H9 (cell line): ENCODE results near the gene ZNF638. TPM values are rescaled to one million over a fixed set of nuclear protein-coding genes. Genes with fewer than 3 reads are reported as not detected.

ENCODE experiments used
- DNase-seq: peaks from one replicate; pipeline ENCODE4 v3.0.0-alpha.2; 2017
- H2AFZ ChIP-seq: one replicate; pipeline ENCODE4 v1.6.1; 2013; ENCODE audit warnings: mild to moderate bottlenecking, low read length, control low read depth, moderate library complexity
- H2AK5ac ChIP-seq: 2 replicates; pipeline ENCODE4 v1.6.1; 2013; ENCODE audit warnings: low read length, control low read depth, mixed read lengths; ENCODE audit not compliant: insufficient read length
- H2BK120ac ChIP-seq: one replicate; pipeline ENCODE4 v1.6.1; 2013; ENCODE audit warnings: low read depth, mild to moderate bottlenecking, low read length, control low read depth, inconsistent platforms; ENCODE audit not compliant: poor library complexity, severe bottlenecking
- H2BK12ac ChIP-seq: 2 replicates; pipeline ENCODE4 v1.6.1; 2013; ENCODE audit warnings: low read length, control low read depth, mixed read lengths, low read depth; ENCODE audit not compliant: insufficient read length
- H2BK15ac ChIP-seq: 2 replicates; pipeline ENCODE4 v1.6.1; 2013; ENCODE audit warnings: low read depth, low read length, control low read depth
- H2BK20ac ChIP-seq: one replicate; pipeline ENCODE4 v1.6.1; 2013; ENCODE audit warnings: low read depth, mild to moderate bottlenecking, low read length, control low read depth, inconsistent platforms; ENCODE audit not compliant: poor library complexity, severe bottlenecking
- H2BK5ac ChIP-seq: 2 replicates; pipeline ENCODE4 v1.6.1; 2013; ENCODE audit warnings: low read length, control low read depth, mixed read lengths; ENCODE audit not compliant: insufficient read length
- H3K14ac ChIP-seq: 2 replicates; pipeline ENCODE4 v1.6.1; 2013; ENCODE audit warnings: low read length, control low read depth; ENCODE audit not compliant: insufficient read depth
- H3K18ac ChIP-seq: 2 replicates; pipeline ENCODE4 v1.6.1; 2013; ENCODE audit warnings: low read depth, mild to moderate bottlenecking, mixed read lengths, low read length, control low read depth; ENCODE audit not compliant: insufficient read length
- H3K23ac ChIP-seq: 2 replicates; pipeline ENCODE4 v1.6.1; 2013; ENCODE audit warnings: low read length, control low read depth, mixed read lengths, low read depth; ENCODE audit not compliant: insufficient read length
- H3K23me2 ChIP-seq: 2 replicates; pipeline ENCODE4 v1.6.1; 2013; ENCODE audit warnings: low read depth, mild to moderate bottlenecking, mixed read lengths, low read length, control low read depth; ENCODE audit not compliant: insufficient read length, poor library complexity, severe bottlenecking
- H3K27ac ChIP-seq: 2 replicates; pipeline ENCODE4 v1.5.1; 2013; ENCODE audit warnings: low read length, control low read depth, mixed read lengths, low read depth; ENCODE audit not compliant: insufficient read length
- H3K27me3 ChIP-seq: 2 replicates; pipeline ENCODE4 v1.6.1; 2013; ENCODE audit warnings: low read length, control low read depth, inconsistent platforms; ENCODE audit not compliant: insufficient read depth
- H3K4ac ChIP-seq: 2 replicates; pipeline ENCODE4 v1.6.1; 2013; ENCODE audit warnings: low read depth, mild to moderate bottlenecking, control low read depth, inconsistent platforms, low read length, moderate library complexity
- H3K4me1 ChIP-seq: 2 replicates; pipeline ENCODE4 v1.6.1; 2013; ENCODE audit warnings: low read length, control low read depth, inconsistent platforms; ENCODE audit not compliant: insufficient read depth
- H3K4me2 ChIP-seq: 2 replicates; pipeline ENCODE4 v1.6.1; 2013; ENCODE audit warnings: low read length, control low read depth, mixed read lengths; ENCODE audit not compliant: insufficient read length, insufficient read depth
- H3K56ac ChIP-seq: 2 replicates; pipeline ENCODE4 v1.6.1; 2013; ENCODE audit warnings: low read depth, mild to moderate bottlenecking, mixed read lengths, low read length, control low read depth; ENCODE audit not compliant: insufficient read length
- H3K79me1 ChIP-seq: 2 replicates; pipeline ENCODE4 v1.6.1; 2013; ENCODE audit warnings: low read depth, mild to moderate bottlenecking, moderate library complexity, low read length, control low read depth, inconsistent platforms; ENCODE audit not compliant: insufficient read depth, poor library complexity, severe bottlenecking
- H3K79me2 ChIP-seq: 2 replicates; pipeline ENCODE4 v1.6.1; 2013; ENCODE audit warnings: low read length, control low read depth, inconsistent platforms; ENCODE audit not compliant: insufficient read depth
- H3K9ac ChIP-seq: 2 replicates; pipeline ENCODE4 v1.6.1; 2013; ENCODE audit warnings: low read length, control low read depth, mixed read lengths; ENCODE audit not compliant: insufficient read length; ENCODE audit errors: extremely low read depth
- H3K9me3 ChIP-seq: one replicate; pipeline ENCODE4 v1.6.1; 2013; ENCODE audit warnings: low read depth, low read length, inconsistent platforms; ENCODE audit not compliant: control insufficient read depth
- H3T11ph ChIP-seq: one replicate; pipeline ENCODE4 v1.6.1; 2013; ENCODE audit warnings: mild to moderate bottlenecking, low read length, control low read depth, inconsistent platforms
- H4K20me1 ChIP-seq: one replicate; pipeline ENCODE4 v1.6.1; 2013; ENCODE audit not compliant: control insufficient read depth, insufficient read length, insufficient read depth
- H4K5ac ChIP-seq: 2 replicates; pipeline ENCODE4 v1.6.1; 2013; ENCODE audit warnings: low read depth, mild to moderate bottlenecking, mixed read lengths, low read length, control low read depth; ENCODE audit not compliant: insufficient read length
- H4K8ac ChIP-seq: replicated peaks from 2 replicates; pipeline ENCODE4 v1.6.1; 2013; ENCODE audit warnings: low read length, control low read depth, mixed read lengths, low read depth; ENCODE audit not compliant: insufficient read length
- H4K91ac ChIP-seq: 2 replicates; pipeline ENCODE4 v1.6.1; 2013; ENCODE audit warnings: low read depth, mild to moderate bottlenecking, moderate library complexity, mixed read lengths, low read length, control low read depth; ENCODE audit not compliant: insufficient read length
- H3K27ac Mint-ChIP-seq, 3 experiments: 2 replicates in 2 of 3; 3 replicates in 1 of 3; pipeline ENCODE4 v1.8.0; 2020 to 2021; ENCODE audit warnings: mixed read lengths in 3 of 3, mild to moderate bottlenecking in 1 of 3, moderate library complexity in 1 of 3
- H3K27me3 Mint-ChIP-seq: 2 replicates; pipeline ENCODE4 v1.8.0; 2021; ENCODE audit warnings: low read depth, mild to moderate bottlenecking, moderate library complexity, mixed read lengths
- H3K36me3 Mint-ChIP-seq, 3 experiments: 2 replicates in 2 of 3; 3 replicates in 1 of 3; pipeline ENCODE4 v1.8.0; 2020 to 2021; ENCODE audit warnings: low read depth in 3 of 3, mixed read lengths in 3 of 3; ENCODE audit not compliant: insufficient read depth in 1 of 3
- H3K4me1 Mint-ChIP-seq, 2 experiments: 2 replicates each; pipeline ENCODE4 v1.8.0; 2020; ENCODE audit warnings: mixed read lengths in 2 of 2
- H3K4me3 Mint-ChIP-seq, 2 experiments: 2 replicates in 1 of 2; 3 replicates in 1 of 2; pipeline ENCODE4 v1.8.0; 2020 to 2021; ENCODE audit warnings: mild to moderate bottlenecking in 2 of 2, mixed read lengths in 2 of 2, moderate library complexity in 1 of 2
- H3K9me3 Mint-ChIP-seq, 2 experiments: 2 replicates in 1 of 2; 3 replicates in 1 of 2; pipeline ENCODE4 v1.8.0; 2020; ENCODE audit warnings: mild to moderate bottlenecking in 2 of 2, mixed read lengths in 2 of 2, moderate library complexity in 1 of 2
- CTCF ChIP-seq: fragments of 200-600 bp; sonication (generic); conservative IDR thresholded peaks from 3 replicates; pipeline ENCODE4 v1.8.0; 2021; ENCODE audit warnings: antibody characterized with exemption, mild to moderate bottlenecking
- WGBS: extraction: QIAGEN DNeasy Blood & Tissue Kit; methylation state at CpG from one replicate; pipeline ENCODE4 v1.1.7; 2013; ENCODE audit warnings: missing lambda C conversion rate, low lambda C conversion rate, mixed read lengths; ENCODE audit not compliant: insufficient read length; ENCODE audit errors: extremely low coverage; 5-methylcytosine and 5-hydroxymethylcytosine counted together
- total RNA-seq: library from RNA; stranded (reverse); gene quantifications from 2 replicates; pipeline ENCODE4 v1.2.1, GENCODE V29; 2021

ZNF638 gene
- total RNA-seq, 1 experiment from 2014 or later = 146 TPM

- Histone ChIP-seq H3K27ac (no peak overlapping the region), H3K9me3 (no peaks in the 10 kb centered on the region), H3K27me3 (no peaks in the 10 kb centered on the region), H3T11ph (no peak overlapping the region), H2BK15ac (no peak overlapping the region), H3K14ac (no peak overlapping the region), H3K18ac (no peak overlapping the region), H2AFZ (no peak overlapping the region), H3K23ac (no peak overlapping the region), H3K79me2 (no peaks in the 10 kb centered on the region), H3K23me2 (no peaks in the 10 kb centered on the region), H4K8ac (no peak overlapping the region), H3K4ac (no peak overlapping the region), H3K56ac (no peak overlapping the region), H3K9ac (no peak overlapping the region), H3K4me1 (no peaks in the 10 kb centered on the region), H2BK5ac (no peak overlapping the region), H2BK20ac (no peak overlapping the region), H2BK120ac (no peak overlapping the region), H3K4me2 (no peak overlapping the region), H2BK12ac (no peak overlapping the region), H4K91ac (no peak overlapping the region), H3K79me1 (no peaks in the 10 kb centered on the region), H4K20me1 (no peaks in the 10 kb centered on the region), H2AK5ac (no peak overlapping the region), H4K5ac (no peak overlapping the region)
- Mint-ChIP-seq H3K4me3 (no peak overlapping the region), H3K27me3 (no peaks in the 10 kb centered on the region), H3K36me3 (peaks cover 2 to 80% (median 51%) of the 10 kb centered on the region in 3 experiments; a peak in 5 of 7 replicates), H3K9me3 (no peaks in the 10 kb centered on the region), H3K27ac (peak overlapping the region in 2 of 3 experiments; percentile 32 to 47; a peak in 2 of 7 replicates), H3K4me1 (no peaks in the 10 kb centered on the region)
- TF ChIP-seq CTCF = no peak
- no peak for DNase-seq
- no CpG with 5 or more reads among the region's 1 CpG for WGBS
These were observed 40.5 kb downstream of the ZNF638 start for GRCh38 chr2:71372042-71372441.
